ENCODE measurements around the gene WASF3. TPM values are rescaled to one million over a fixed set of nuclear protein-coding genes. Genes with fewer than 3 reads are reported as not detected.

WASF3 gene
- total RNA-seq, 2 donors from 2014 or later, result 11.8 to 14.4 TPM

DNA sequence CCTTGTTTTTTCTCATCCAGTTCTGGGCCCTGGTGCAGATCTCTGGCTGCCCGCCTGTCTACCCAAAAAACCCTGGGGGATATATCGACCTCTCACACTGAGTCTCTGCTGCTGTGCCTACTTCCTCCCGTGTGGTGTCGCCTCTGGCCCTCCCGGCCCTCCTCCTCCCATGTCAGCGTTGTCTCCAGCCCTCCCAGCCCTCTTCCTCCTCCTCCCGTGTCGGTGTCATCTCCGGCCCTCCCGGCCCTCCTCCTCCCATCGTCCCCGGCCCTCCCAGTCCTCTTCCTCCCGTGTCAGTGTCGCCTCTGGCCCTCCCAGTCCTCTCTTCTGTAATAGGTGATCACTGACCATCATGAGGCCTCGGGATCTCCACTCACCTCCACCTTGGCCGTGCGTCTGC, 121.3 kb downstream of the WASF3 start:
- no peak for DNase-seq (ENCODE audit: low spot score)
- no peak overlapping the region for H3K27ac ChIP-seq

GRCh38 chr13:26679411-26680122, 122.1 kb downstream of the WASF3 start:
- Histone ChIP-seq H3K36me3 (peaks cover 13% of the 10 kb centered on the region), H3K4me1 (no peaks in the 10 kb centered on the region), H3K27ac (no peak overlapping the region), H3K27me3 (no peaks in the 10 kb centered on the region), H3K4me3 (no peak overlapping the region), H3K9me3 (no peaks in the 10 kb centered on the region)
- TF ChIP-seq, protein P1, sequence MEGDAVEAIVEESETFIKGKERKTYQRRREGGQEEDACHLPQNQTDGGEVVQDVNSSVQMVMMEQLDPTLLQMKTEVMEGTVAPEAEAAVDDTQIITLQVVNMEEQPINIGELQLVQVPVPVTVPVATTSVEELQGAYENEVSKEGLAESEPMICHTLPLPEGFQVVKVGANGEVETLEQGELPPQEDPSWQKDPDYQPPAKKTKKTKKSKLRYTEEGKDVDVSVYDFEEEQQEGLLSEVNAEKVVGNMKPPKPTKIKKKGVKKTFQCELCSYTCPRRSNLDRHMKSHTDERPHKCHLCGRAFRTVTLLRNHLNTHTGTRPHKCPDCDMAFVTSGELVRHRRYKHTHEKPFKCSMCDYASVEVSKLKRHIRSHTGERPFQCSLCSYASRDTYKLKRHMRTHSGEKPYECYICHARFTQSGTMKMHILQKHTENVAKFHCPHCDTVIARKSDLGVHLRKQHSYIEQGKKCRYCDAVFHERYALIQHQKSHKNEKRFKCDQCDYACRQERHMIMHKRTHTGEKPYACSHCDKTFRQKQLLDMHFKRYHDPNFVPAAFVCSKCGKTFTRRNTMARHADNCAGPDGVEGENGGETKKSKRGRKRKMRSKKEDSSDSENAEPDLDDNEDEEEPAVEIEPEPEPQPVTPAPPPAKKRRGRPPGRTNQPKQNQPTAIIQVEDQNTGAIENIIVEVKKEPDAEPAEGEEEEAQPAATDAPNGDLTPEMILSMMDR (IDR thresholded peaks at IDR 0.05), result no peak
- no peak for DNase-seq (ENCODE audit: low spot score)

More for the DNA sequence above, 121.3 kb downstream of the WASF3 start:
- no peaks in the 10 kb centered on the region for H3K9me3 ChIP-seq
- H3K4me1 ChIP-seq, result no peaks in the 10 kb centered on the region
- H3K27me3 ChIP-seq, result no peaks in the 10 kb centered on the region
- no peak overlapping the region for H3K4me3 ChIP-seq
- peaks cover 13% of the 10 kb centered on the region for H3K36me3 ChIP-seq
- TF ChIP-seq, protein P1 (IDR thresholded peaks at IDR 0.05), result no peak

DNA sequence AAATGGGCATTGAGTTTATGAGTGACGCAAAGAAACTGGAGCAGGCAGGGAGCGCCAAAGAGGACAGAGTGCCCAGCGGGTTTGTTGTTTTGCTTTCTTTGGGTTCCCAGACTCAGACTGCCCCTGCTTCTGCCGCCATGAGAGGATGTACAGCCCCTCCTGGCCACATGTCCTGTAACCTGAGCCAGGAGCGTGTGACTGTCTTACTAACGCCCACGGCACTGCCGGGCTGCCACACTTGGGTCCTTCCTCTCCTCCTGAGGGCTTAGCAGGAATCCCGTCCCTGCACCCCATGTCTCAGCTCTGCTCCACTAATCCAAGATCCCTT, 122.6 kb downstream of the WASF3 start:
- no peaks in the 10 kb centered on the region for H3K9me3 ChIP-seq
- TF ChIP-seq, protein P1 (IDR thresholded peaks at IDR 0.05), result no peak
- no peak for DNase-seq (ENCODE audit: low spot score)
- no peaks in the 10 kb centered on the region for H3K4me1 ChIP-seq
- no peak overlapping the region for H3K27ac ChIP-seq
- no peak overlapping the region for H3K4me3 ChIP-seq
- peaks cover 13% of the 10 kb centered on the region for H3K36me3 ChIP-seq
- H3K27me3 ChIP-seq, result no peaks in the 10 kb centered on the region

GRCh38 chr13:26680572-26680971, 123.1 kb downstream of the WASF3 start:
- H3K36me3 ChIP-seq, result peaks cover 13% of the 10 kb centered on the region
- no peak for DNase-seq (ENCODE audit: low spot score)
- no peaks in the 10 kb centered on the region for H3K27me3 ChIP-seq
- H3K9me3 ChIP-seq, result no peaks in the 10 kb centered on the region
- H3K4me3 ChIP-seq, result no peak overlapping the region
- no peaks in the 10 kb centered on the region for H3K4me1 ChIP-seq
- no peak overlapping the region for H3K27ac ChIP-seq
- TF ChIP-seq, protein P1 (IDR thresholded peaks at IDR 0.05), result no peak

DNA sequence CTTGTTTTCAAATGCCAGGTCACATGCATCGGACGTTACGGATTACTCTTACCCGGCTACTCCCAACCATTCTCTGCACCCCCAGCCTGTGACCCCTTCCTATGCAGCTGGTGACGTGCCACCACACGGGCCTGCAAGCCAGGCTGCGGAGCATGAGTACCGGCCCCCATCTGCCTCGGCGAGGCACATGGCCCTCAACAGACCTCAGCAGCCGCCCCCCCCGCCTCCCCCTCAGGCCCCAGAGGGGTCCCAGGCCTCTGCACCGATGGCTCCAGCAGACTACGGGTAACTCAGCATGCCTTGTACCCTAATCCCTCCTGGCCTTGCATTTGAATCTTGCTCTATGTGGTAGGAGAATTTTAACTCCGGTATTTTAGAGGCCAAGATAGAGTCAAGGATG, 123.6 kb downstream of the WASF3 start:
- TF ChIP-seq, protein P1 (IDR thresholded peaks at IDR 0.05), result no peak
- H3K4me1 ChIP-seq, result no peaks in the 10 kb centered on the region
- no peaks in the 10 kb centered on the region for H3K9me3 ChIP-seq
- peaks cover 13% of the 10 kb centered on the region for H3K36me3 ChIP-seq
- H3K27ac ChIP-seq, result no peak overlapping the region
- no peak for DNase-seq (ENCODE audit: low spot score)
- no peaks in the 10 kb centered on the region for H3K27me3 ChIP-seq
- no peak overlapping the region for H3K4me3 ChIP-seq

DNA sequence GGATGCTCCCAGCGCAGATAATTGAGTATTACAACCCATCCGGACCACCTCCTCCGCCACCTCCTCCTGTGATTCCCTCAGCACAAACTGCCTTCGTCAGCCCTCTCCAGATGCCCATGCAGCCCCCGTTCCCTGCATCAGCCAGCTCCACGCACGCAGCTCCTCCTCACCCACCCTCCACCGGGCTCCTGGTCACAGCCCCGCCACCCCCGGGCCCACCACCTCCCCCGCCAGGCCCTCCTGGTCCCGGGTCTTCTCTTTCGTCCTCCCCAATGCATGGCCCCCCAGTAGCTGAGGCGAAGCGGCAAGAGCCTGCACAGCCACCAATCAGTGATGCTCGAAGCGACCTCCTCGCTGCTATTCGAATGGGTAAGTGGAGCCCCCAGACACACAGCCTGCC, 125.1 kb downstream of the WASF3 start:
- H3K27ac ChIP-seq, result no peak overlapping the region
- no peaks in the 10 kb centered on the region for H3K9me3 ChIP-seq
- no peak overlapping the region for H3K4me3 ChIP-seq
- DNase-seq (ENCODE audit: low spot score), result no peak
- no peaks in the 10 kb centered on the region for H3K4me1 ChIP-seq
- H3K36me3 ChIP-seq, result peaks cover 25% of the 10 kb centered on the region
- no peaks in the 10 kb centered on the region for H3K27me3 ChIP-seq
- TF ChIP-seq, protein P1 (IDR thresholded peaks at IDR 0.05), result no peak

All from right atrium auricular region (tissue), 2 donors.